Caco-2 (cell line): ENCODE data around the gene ZNF474. TPM values are rescaled to one million over a fixed set of nuclear protein-coding genes. Genes with fewer than 3 reads are reported as not detected.
"Not testable (repeated sequence)": the region's sequence is repeated elsewhere in the genome, so short reads cannot be mapped to it uniquely, and the experiment has no call there.

Experiments used
- BruUV-seq: library from RNA; stranded (reverse); fragments of 400-500 nt; replicated peaks from 2 replicates; lab custom pipeline; 2021; lab: Mats Ljungman, UMichigan
- CTCF ChIA-PET: fragments of 300-600 bp; sonication (Branson Sonifier 250); formaldehyde crosslinking; loops from one replicate; lab custom pipeline; 2022; ENCODE audit warnings: antibody characterized with exemption; lab: Charles Lee
- POLR2A ChIA-PET: fragments of 300-600 bp; sonication (Branson Sonifier 250); formaldehyde crosslinking; loops from one replicate; lab custom pipeline; 2022; ENCODE audit warnings: antibody characterized with exemption; lab: Charles Lee
- DNase-seq, 2 experiments: peaks; one replicate each; pipeline versions ENCODE4 v3.0.0 to v3.0.0-alpha.2; 2020 to 2022
- H3K27me3 ChIP-seq: replicated peaks from 2 replicates; pipeline ENCODE4 v1.6.0; 2011; ENCODE audit warnings: low read length; ENCODE audit not compliant: control insufficient read depth, insufficient read depth
- H3K36me3 ChIP-seq: 2 replicates; pipeline ENCODE4 v1.5.1; 2011; ENCODE audit warnings: low read length; ENCODE audit not compliant: control insufficient read depth, insufficient read depth
- H3K4me1 ChIP-seq: fragments of 250-450 bp; sonication (Bioruptor Pico); 2 replicates; pipeline ENCODE4 v1.5.1; 2020; ENCODE audit warnings: mild to moderate bottlenecking
- H3K4me3 ChIP-seq: 2 replicates; pipeline ENCODE4 v1.5.1; 2011; ENCODE audit warnings: low read depth, mild to moderate bottlenecking, control low read depth, low read length
- H3K9me3 ChIP-seq: fragments of 250-450 bp; sonication (Bioruptor Pico); 2 replicates; pipeline ENCODE4 v1.5.1; 2020; ENCODE audit warnings: mild to moderate bottlenecking, moderate library complexity
- H3K27ac Mint-ChIP-seq: one replicate; pipeline ENCODE4 v1.8.0; 2022; ENCODE audit warnings: mixed read lengths; ENCODE audit not compliant: unreplicated experiment
- H3K27me3 Mint-ChIP-seq: one replicate; pipeline ENCODE4 v1.8.0; 2022; ENCODE audit warnings: mixed read lengths; ENCODE audit not compliant: insufficient read depth, unreplicated experiment
- H3K36me3 Mint-ChIP-seq: one replicate; pipeline ENCODE4 v1.8.0; 2022; ENCODE audit warnings: mild to moderate bottlenecking, mixed read lengths; ENCODE audit not compliant: insufficient read depth, unreplicated experiment
- H3K4me1 Mint-ChIP-seq: one replicate; pipeline ENCODE4 v1.8.0; 2022; ENCODE audit warnings: low read depth, mixed read lengths; ENCODE audit not compliant: unreplicated experiment
- H3K4me3 Mint-ChIP-seq: one replicate; pipeline ENCODE4 v1.8.0; 2022; ENCODE audit warnings: mild to moderate bottlenecking, moderate library complexity, mixed read lengths; ENCODE audit not compliant: unreplicated experiment
- H3K9me3 Mint-ChIP-seq: one replicate; pipeline ENCODE4 v1.8.0; 2022; ENCODE audit warnings: mixed read lengths; ENCODE audit not compliant: unreplicated experiment
- CTCF ChIP-seq, 2 experiments: fragments of 200-600 bp in 1 of 2; IDR thresholded peaks; 1 replicate in 1 of 2; 2 replicates in 1 of 2; pipeline versions ENCODE4 v1.5.1 to v1.8.0; 2011 to 2022; ENCODE audit warnings: antibody characterized with exemption in 1 of 2, control low read depth in 1 of 2, inconsistent platforms in 1 of 2, low read depth in 1 of 2, low read length in 1 of 2, mild to moderate bottlenecking in 1 of 2, moderate library complexity in 1 of 2; ENCODE audit not compliant: insufficient read depth in 1 of 2, severe bottlenecking in 1 of 2, unreplicated experiment in 1 of 2
- intact Hi-C: fragments of 100-400 bp; cut with micrococcal nuclease; formaldehyde crosslinking; loops from one replicate; pipeline ENCODE4 v1.10.0; 2022; ENCODE audit not compliant: unreplicated experiment
- total RNA-seq: library from RNA; stranded (reverse); gene quantifications from 2 replicates; pipeline ENCODE4 v1.2.3, GENCODE V29; 2022

The ZNF474 gene
- total RNA-seq, 1 experiment from 2014 or later: not detected

DNA sequence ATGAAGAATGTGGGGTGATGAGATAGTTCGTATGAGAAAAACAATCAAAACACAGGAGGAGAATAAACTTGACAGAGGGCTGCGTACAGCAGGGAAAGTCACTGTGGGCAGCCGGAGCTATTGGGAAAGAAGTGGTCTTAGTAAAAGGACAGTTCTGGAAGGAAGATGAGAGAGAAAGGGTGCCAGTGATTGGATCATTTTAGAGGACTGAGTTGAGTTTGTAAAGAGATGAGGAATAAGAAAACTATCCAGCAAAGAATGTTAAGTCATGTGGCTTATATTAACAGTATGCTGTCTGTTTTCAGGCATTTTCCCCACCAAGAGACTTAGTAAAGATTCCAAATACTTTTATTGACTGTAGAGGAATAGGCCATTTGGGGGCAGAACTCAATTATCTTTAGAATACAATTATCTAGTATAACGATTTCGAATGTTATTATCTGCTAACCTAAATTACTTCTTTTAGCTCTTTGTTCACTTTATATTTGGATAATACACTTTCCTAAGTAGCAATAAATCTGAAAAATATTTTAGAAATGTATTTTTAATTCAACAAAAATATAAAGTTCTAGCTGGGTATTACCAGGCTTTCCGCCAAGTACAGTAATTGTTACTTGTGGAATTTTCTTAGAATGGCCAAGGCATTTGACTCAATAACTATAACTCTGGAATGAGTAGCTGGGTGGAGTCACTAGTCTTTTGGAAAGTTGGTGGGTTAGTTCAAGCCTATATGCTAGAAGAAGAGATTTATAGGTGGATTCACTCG, 35.7 kb upstream of the ZNF474 start:
- no peak for DNase-seq
- Mint-ChIP-seq H3K27me3 (peaks cover 8% of the 10 kb centered on the region), H3K4me1 (no peaks in the 10 kb centered on the region), H3K27ac (no peak overlapping the region), H3K4me3 (no peak overlapping the region), H3K36me3 (no peaks in the 10 kb centered on the region), H3K9me3 (no peaks in the 10 kb centered on the region)
- Histone ChIP-seq H3K9me3 (no peaks in the 10 kb centered on the region), H3K36me3 (no peaks in the 10 kb centered on the region), H3K27me3 (no peaks in the 10 kb centered on the region; the same call in 1 of the 2 replicates), H3K4me3 (no peak overlapping the region), H3K4me1 (no peaks in the 10 kb centered on the region)
- POLR2A ChIA-PET: no interaction called here
- intact Hi-C loops: no loop called here
- CTCF ChIA-PET: no interaction called here
- no peak for TF ChIP-seq CTCF (IDR thresholded peaks at IDR 0.05; ENCODE audit: insufficient read depth in 1 of 2, low read depth in 1 of 2, low read length in 1 of 2, severe bottlenecking in 1 of 2, unreplicated experiment in 1 of 2)
- no TSS peak for BruUV-seq

GRCh38 chr5:122094251-122094650, 35.1 kb upstream of the ZNF474 start:
- H3K27me3 ChIP-seq, H3K36me3 ChIP-seq, H3K4me3 Mint-ChIP-seq, CTCF ChIA-PET, H3K27me3 Mint-ChIP-seq, DNase-seq, BruUV-seq, H3K9me3 ChIP-seq, H3K4me3 ChIP-seq, H3K36me3 Mint-ChIP-seq, H3K9me3 Mint-ChIP-seq, H3K4me1 Mint-ChIP-seq, H3K4me1 ChIP-seq, intact Hi-C loops, POLR2A ChIA-PET, H3K27ac Mint-ChIP-seq: not testable (repeated sequence)

DNA sequence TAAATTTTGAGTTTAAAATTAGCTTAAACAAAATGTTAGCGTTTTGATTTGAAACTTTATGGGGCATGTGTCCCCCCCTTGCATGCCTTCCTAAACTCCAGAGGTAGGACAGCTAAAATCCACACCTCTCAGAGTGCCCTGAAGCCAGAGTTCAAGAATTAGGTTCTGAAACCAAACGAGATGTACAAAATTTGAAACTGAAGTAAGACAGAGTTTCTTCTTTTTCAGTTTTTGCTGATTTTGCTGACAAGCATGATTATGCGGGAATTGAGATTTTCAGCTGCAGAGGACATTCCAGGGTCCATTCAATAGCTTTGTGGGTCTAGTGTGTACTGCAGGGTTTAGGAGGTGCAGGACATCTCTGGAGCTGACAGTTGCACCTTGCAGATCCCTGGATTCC, 34.2 kb upstream of the ZNF474 start:
- no peaks in the 10 kb centered on the region for H3K36me3 ChIP-seq
- no peaks in the 10 kb centered on the region for H3K9me3 ChIP-seq
- CTCF ChIA-PET: no interaction called here
- no peaks in the 10 kb centered on the region for H3K9me3 Mint-ChIP-seq
- no peaks in the 10 kb centered on the region for H3K4me1 Mint-ChIP-seq
- POLR2A ChIA-PET: no interaction called here
- H3K4me3 Mint-ChIP-seq: no peak overlapping the region
- H3K27ac Mint-ChIP-seq: no peak overlapping the region
- no TSS peak for BruUV-seq
- TF ChIP-seq CTCF (IDR thresholded peaks at IDR 0.05; ENCODE audit: insufficient read depth in 1 of 2, low read depth in 1 of 2, low read length in 1 of 2, severe bottlenecking in 1 of 2, unreplicated experiment in 1 of 2): no peak
- H3K27me3 ChIP-seq: no peaks in the 10 kb centered on the region
- H3K27me3 Mint-ChIP-seq: peaks cover 5% of the 10 kb centered on the region
- intact Hi-C loops: no loop called here
- H3K4me1 ChIP-seq: no peaks in the 10 kb centered on the region
- DNase-seq: no peak
- H3K4me3 ChIP-seq: no peak overlapping the region
- H3K36me3 Mint-ChIP-seq: no peaks in the 10 kb centered on the region
